ENCODE data around the gene NDUFS4.
A peak's percentile ranks its signal among the peaks of the same experiment; 100 is the strongest.

NDUFS4 gene

DNA sequence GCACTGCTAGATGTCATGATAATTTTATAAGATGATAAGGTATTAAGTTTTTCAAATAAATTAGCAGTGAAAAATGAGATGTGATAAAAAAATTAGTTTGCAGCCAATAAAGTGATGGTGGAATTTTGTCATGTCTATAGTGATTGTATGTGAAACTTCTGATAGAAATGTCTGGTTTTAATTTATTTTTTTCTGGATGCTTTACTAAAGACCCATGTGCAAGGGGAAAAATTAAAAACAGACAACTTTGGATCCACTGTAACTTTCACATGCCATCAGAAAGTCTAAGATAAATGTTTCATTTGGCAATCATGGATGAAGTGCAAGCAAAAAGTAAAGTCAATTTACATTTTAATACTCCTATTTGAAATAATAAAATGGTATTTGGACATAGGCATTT lies 4.4 kb upstream of the NDUFS4 start:
- no peak overlapping the region for H3K27ac ChIP-seq
- TF ChIP-seq, protein P1, sequence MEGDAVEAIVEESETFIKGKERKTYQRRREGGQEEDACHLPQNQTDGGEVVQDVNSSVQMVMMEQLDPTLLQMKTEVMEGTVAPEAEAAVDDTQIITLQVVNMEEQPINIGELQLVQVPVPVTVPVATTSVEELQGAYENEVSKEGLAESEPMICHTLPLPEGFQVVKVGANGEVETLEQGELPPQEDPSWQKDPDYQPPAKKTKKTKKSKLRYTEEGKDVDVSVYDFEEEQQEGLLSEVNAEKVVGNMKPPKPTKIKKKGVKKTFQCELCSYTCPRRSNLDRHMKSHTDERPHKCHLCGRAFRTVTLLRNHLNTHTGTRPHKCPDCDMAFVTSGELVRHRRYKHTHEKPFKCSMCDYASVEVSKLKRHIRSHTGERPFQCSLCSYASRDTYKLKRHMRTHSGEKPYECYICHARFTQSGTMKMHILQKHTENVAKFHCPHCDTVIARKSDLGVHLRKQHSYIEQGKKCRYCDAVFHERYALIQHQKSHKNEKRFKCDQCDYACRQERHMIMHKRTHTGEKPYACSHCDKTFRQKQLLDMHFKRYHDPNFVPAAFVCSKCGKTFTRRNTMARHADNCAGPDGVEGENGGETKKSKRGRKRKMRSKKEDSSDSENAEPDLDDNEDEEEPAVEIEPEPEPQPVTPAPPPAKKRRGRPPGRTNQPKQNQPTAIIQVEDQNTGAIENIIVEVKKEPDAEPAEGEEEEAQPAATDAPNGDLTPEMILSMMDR (IDR thresholded peaks at IDR 0.05), result no peak
- no peak for TF ChIP-seq ZFX (IDR thresholded peaks at IDR 0.05; ENCODE audit: borderline replicate concordance)

DNA sequence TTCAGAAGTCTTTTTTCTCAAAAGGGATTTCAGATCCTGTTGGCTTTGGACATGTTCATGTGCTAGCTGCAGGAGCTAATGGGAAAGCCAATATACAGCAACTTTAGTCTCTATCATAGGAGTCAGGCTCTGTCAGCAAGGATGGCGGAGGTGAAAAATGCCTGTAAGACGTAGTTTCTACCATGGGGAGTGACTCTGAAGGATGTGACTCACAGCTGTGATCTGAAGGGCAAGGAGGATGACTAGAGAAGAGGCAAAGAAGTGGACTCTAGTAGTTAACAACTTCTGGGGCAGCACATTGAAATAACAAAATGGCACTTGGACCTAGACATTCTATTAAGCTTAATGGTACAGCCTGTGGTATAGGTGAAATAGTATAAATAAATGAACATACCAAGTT lies 3.1 kb upstream of the NDUFS4 start:
- H3K27ac ChIP-seq, result no peak overlapping the region
- no peak for TF ChIP-seq ZFX (IDR thresholded peaks at IDR 0.05; ENCODE audit: borderline replicate concordance)
- TF ChIP-seq, protein P1 (IDR thresholded peaks at IDR 0.05), result no peak

DNA sequence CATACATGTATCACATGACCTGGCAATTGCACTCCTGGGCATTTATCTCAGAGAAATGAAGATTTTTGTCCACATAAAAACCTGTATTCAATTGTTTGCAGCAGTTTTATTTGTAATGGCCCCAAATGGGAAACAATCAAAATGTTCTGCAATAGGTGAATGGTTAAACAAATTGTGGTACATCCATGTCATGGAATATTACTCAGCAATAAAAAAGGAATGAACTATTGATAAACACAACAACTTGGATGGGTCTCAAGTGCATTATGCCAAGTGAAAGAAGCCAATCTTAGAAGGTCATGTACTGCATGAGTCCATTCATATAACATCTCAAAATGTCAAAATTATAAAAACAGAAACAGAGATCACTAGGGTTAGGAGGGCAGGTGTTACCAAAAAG lies 1.5 kb upstream of the NDUFS4 start:
- no peak overlapping the region for H3K27ac ChIP-seq
- TF ChIP-seq, protein P1 (IDR thresholded peaks at IDR 0.05), result no peak
- TF ChIP-seq ZFX (IDR thresholded peaks at IDR 0.05; ENCODE audit: borderline replicate concordance), result no peak

DNA sequence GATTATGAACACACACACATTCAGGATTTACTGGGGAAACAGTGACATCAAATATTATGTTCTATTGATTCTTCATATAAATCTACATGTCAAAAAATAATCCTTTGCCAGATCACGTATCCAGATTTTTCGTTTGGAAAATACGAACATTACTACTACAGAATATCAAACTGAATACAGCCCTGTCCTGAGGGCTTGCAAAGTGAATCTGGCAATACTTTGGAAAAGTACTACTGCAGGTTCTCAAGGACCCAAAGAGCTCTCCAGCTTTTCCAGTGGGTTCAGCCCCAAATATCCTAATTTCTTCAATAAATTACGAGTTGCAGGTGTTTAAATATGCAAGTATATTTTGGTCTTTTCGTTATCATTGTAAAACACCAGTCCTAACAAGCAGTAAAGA lies 411 bp upstream of the NDUFS4 start:
- TF ChIP-seq ZFX (IDR thresholded peaks at IDR 0.05; ENCODE audit: borderline replicate concordance), result no peak
- TF ChIP-seq, protein P1 (IDR thresholded peaks at IDR 0.05), result no peak
- H3K27ac ChIP-seq, result peak overlapping the region; percentile 79

DNA sequence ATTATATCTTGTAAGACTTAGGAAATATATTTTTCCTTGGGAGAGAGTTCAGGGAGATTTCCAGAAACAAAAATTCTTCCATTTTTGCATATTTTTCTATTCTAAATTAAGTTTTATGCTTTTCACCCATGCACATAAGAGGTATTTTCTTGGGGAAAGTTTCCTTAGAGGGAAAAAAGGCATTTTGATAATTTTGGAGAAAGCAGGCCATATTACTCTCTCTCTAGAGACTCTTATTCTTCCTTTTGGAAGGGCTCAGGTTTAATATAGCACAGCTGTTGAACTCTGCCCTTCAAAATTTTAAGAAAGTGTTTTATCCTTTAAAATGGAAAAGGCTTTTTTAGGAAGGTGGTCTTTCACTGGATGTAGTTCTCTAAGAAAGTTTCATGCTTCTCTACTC lies 8.0 kb downstream of the NDUFS4 start:
- no peak overlapping the region for H3K27ac ChIP-seq
- TF ChIP-seq, protein P1 (IDR thresholded peaks at IDR 0.05), result no peak
- TF ChIP-seq ZFX (IDR thresholded peaks at IDR 0.05; ENCODE audit: borderline replicate concordance), result no peak

DNA sequence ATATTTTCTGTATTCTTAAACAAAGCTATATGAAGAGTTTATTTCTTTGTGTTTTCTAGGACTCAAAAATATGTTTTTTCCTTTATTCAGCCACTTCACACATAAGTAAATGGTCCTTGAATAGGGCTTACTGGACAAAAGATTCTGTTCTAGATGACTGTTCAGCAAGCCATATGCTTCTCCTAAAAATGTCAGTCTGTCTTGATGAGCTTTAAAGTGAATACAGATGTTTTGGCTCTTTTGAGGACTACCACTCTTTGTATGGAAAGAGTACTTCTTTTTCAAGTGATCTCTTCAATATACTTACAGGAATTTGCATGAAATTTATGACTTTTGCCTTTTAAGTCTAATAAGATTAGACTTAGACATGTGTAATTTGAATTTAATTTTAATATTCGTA lies 8.4 kb downstream of the NDUFS4 start:
- no peak overlapping the region for H3K27ac ChIP-seq

DNA sequence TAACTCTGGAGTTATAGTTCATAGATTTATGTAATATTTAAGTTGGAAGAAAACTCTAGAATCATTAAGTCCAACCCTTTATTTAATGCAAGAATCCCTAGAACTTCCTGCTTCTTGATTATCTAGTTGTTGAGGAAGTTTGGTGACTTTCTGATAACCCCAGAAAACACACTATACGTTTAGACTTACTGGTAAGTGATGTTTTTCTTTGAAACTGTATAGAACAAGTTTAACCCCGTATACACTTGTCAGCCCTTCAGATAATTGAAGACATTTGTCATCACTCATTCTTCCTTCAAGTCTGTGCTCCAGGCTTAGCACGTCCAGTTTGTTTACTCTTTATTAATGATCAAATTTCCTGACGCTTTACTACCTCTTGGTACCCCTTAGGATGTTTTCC lies 9.0 kb downstream of the NDUFS4 start:
- TF ChIP-seq ZFX (IDR thresholded peaks at IDR 0.05; ENCODE audit: borderline replicate concordance), result no peak
- TF ChIP-seq, protein P1 (IDR thresholded peaks at IDR 0.05), result no peak
- H3K27ac ChIP-seq, result no peak overlapping the region

More for the DNA sequence above, 8.4 kb downstream of the NDUFS4 start:
- TF ChIP-seq, protein P1 (IDR thresholded peaks at IDR 0.05), result no peak
- TF ChIP-seq ZFX (IDR thresholded peaks at IDR 0.05; ENCODE audit: borderline replicate concordance), result no peak

All from 22Rv1 (cell line).